B cell (primary cell): ENCODE data around the gene IL12A. TPM values are rescaled to one million over a fixed set of nuclear protein-coding genes. Genes with fewer than 3 reads are reported as not detected.

Source experiments
- ATAC-seq: fragments of 200-7000 bp; cut with Tn5 transposase; one replicate; pipeline ENCODE4 v1.10.0; 2021; ENCODE audit warnings: low read depth, mild to moderate bottlenecking, moderate number of reproducible peaks, moderate library complexity
- CTCF ChIA-PET: fragments of 350-600 bp; sonication (Branson Sonifier 250); formaldehyde crosslinking; loops from one replicate; lab custom pipeline; 2021; ENCODE audit warnings: antibody characterized with exemption, inconsistent platforms; lab: Charles Lee
- POLR2A ChIA-PET: fragments of 350-600 bp; sonication (Branson Sonifier 250); formaldehyde crosslinking; loops from one replicate; lab custom pipeline; 2021; ENCODE audit warnings: antibody characterized with exemption; lab: Charles Lee
- DNase-seq: peaks from one replicate; pipeline ENCODE4 v3.0.0; 2013
- H2AFZ ChIP-seq: 2 replicates; pipeline ENCODE4 v1.6.1; 2012; ENCODE audit warnings: mild to moderate bottlenecking, low read depth, low read length; ENCODE audit not compliant: insufficient read depth, poor library complexity, severe bottlenecking
- H3K27ac ChIP-seq, 2 donors: 1 replicate in 1 of 2; 2 replicates in 1 of 2; pipeline ENCODE4 v1.5.1; 2012 to 2013; ENCODE audit warnings: low read length in 2 of 2, mild to moderate bottlenecking in 2 of 2, moderate library complexity in 1 of 2
- H3K27me3 ChIP-seq, 4 experiments: fragments of 200-600 bp in 1 of 4; sonication (generic) in 1 of 4; replicated peaks in 1 of 4; 1 replicate in 2 of 4; 2 replicates in 2 of 4; pipeline versions ENCODE4 v1.6.1 to v1.7.0; 2013 to 2016; ENCODE audit warnings: low read length in 3 of 4, mild to moderate bottlenecking in 2 of 4, mixed read lengths in 1 of 4, moderate library complexity in 1 of 4; ENCODE audit not compliant: insufficient read depth in 4 of 4, control insufficient read depth in 3 of 4; ENCODE audit errors: control extremely low read depth in 1 of 4
- H3K36me3 ChIP-seq, 2 experiments: replicated peaks in 1 of 2; 1 replicate in 1 of 2; 2 replicates in 1 of 2; pipeline versions ENCODE4 v1.6.1 to v1.7.1; 2013; ENCODE audit warnings: low read length in 1 of 2; ENCODE audit not compliant: insufficient read depth in 2 of 2, control insufficient read depth in 1 of 2; ENCODE audit errors: control extremely low read depth in 1 of 2, extremely low read depth in 1 of 2
- H3K4me1 ChIP-seq, 2 donors: fragments of 200-600 bp in 1 of 2; sonication (generic) in 1 of 2; 1 replicate in 1 of 2; 2 replicates in 1 of 2; pipeline versions ENCODE4 v1.5.1 to v1.6.1; 2013 to 2017; ENCODE audit warnings: low read length in 2 of 2; ENCODE audit not compliant: control insufficient read depth in 2 of 2, insufficient read depth in 2 of 2
- H3K4me2 ChIP-seq: replicated peaks from 2 replicates; pipeline ENCODE3; 2012; ENCODE audit warnings: mild to moderate bottlenecking, low read depth, low read length; ENCODE audit not compliant: poor library complexity, severe bottlenecking
- H3K4me3 ChIP-seq, 5 experiments: fragments of 200-600 bp in 1 of 5; sonication (generic) in 1 of 5; 1 replicate in 3 of 5; 2 replicates in 2 of 5; pipeline versions ENCODE4 v1.5.1 to v1.7.0; 2011 to 2016; ENCODE audit warnings: low read length in 4 of 5, mild to moderate bottlenecking in 4 of 5, low read depth in 2 of 5, control low read depth in 1 of 5, moderate library complexity in 1 of 5; ENCODE audit not compliant: insufficient read depth in 1 of 5; ENCODE audit errors: control extremely low read depth in 1 of 5, extremely low read depth in 1 of 5
- H3K79me2 ChIP-seq: fragments of 200-600 bp; sonication (generic); one replicate; pipeline ENCODE4 v1.6.0; 2016; ENCODE audit warnings: low read length; ENCODE audit not compliant: control insufficient read depth, insufficient read depth
- H3K9ac ChIP-seq: fragments of 200-600 bp; sonication (generic); 2 replicates; pipeline ENCODE4 v1.6.1; 2017; ENCODE audit warnings: mild to moderate bottlenecking, low read length, moderate library complexity
- H3K9me3 ChIP-seq, 3 donors: one replicate each; pipeline versions ENCODE4 v1.6.1 to v1.7.1; 2013; ENCODE audit warnings: low read length in 2 of 3; ENCODE audit not compliant: control insufficient read depth in 2 of 3, insufficient read depth in 1 of 3; ENCODE audit errors: control extremely low read depth in 1 of 3
- H4K20me1 ChIP-seq: 2 replicates; pipeline ENCODE4 v1.6.0; 2012; ENCODE audit warnings: mild to moderate bottlenecking, low read length; ENCODE audit not compliant: insufficient read depth, control insufficient read depth, poor library complexity, severe bottlenecking
- H3K27ac Mint-ChIP-seq: one replicate; pipeline ENCODE4 v1.8.0; 2021; ENCODE audit warnings: mixed read lengths
- H3K27me3 Mint-ChIP-seq: one replicate; pipeline ENCODE4 v1.8.0; 2021; ENCODE audit warnings: mixed read lengths
- H3K4me1 Mint-ChIP-seq: one replicate; pipeline ENCODE4 v1.8.0; 2021; ENCODE audit warnings: mixed read lengths
- H3K4me3 Mint-ChIP-seq: one replicate; pipeline ENCODE4 v1.8.0; 2021; ENCODE audit warnings: mixed read lengths
- H3K9me3 Mint-ChIP-seq: one replicate; pipeline ENCODE4 v1.8.0; 2022; ENCODE audit warnings: mixed read lengths; ENCODE audit not compliant: insufficient read depth
- EZH2 ChIP-seq: IDR thresholded peaks from 2 replicates; pipeline ENCODE4 v1.6.1; 2012; ENCODE audit warnings: borderline replicate concordance, low read depth, mild to moderate bottlenecking, moderate library complexity, low read length; ENCODE audit not compliant: insufficient read depth, poor library complexity, severe bottlenecking
- WGBS: methylation state at CpG from one replicate; pipeline ENCODE4 v1.1.5; 2013; ENCODE audit warnings: missing lambda C conversion rate; ENCODE audit not compliant: insufficient coverage; 5-methylcytosine and 5-hydroxymethylcytosine counted together
- intact Hi-C: fragments of 100-400 bp; cut with micrococcal nuclease; formaldehyde crosslinking; loops from one replicate; pipeline ENCODE4 v1.10.0; 2022
- polyA plus RNA-seq: library from polyadenylated mRNA; depleted of rRNA; stranded (reverse); fragments of >200 nt; gene quantifications from 2 replicates; pipeline ENCODE4 v1.2.3, GENCODE V29; 2012
- total RNA-seq, 2 donors: library from RNA; stranded (reverse); fragments of 120-200 nt in 1 of 2; gene quantifications; 1 replicate in 1 of 2; 2 replicates in 1 of 2; pipeline versions ENCODE4 v1.2.3 to v1.2.4, GENCODE V29; 2013 to 2022
- TF ChIP-seq, protein P1 (sequence below): fragments of 200-600 bp; IDR thresholded peaks from one replicate; pipeline ENCODE4 v1.8.0; 2022; ENCODE audit warnings: antibody characterized with exemption, mild to moderate bottlenecking

IL12A gene
- total and polyA plus RNA-seq, 2 donors (not counting 1 experiment from before 2014, with no cell fraction given), result 6.1 to 9.9 TPM

DNA sequence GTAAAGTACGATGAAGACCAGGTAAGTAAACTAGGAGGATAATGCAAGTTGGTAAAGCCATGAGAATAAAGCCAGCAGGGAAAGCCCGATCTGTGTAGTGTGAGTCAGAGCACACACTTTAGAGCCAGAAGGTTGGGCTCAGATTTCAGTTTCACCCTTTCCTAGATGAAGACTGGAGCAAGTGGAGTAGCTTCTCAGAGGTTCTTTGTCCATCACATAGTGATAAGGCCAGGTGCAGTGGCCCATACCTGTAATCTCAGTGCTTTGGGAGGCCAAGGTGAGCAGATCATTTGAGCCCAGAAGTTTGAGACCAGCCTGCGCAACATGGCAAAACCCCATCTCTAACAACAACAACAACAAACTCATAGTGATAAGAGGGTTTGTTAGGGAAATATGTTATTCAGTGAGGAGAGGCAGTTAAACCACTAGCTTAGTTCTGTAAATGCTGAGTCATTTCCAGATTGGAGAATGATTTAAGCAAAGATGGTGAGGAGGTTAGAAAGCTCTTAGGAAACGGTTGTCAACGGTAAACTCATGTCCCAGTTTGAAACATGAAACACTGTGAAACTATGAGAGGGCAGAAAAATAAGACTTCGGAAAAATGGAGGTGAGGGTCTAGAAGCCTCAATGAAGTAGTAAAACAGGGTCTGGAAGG, 39.0 kb downstream of the IL12A start:
- intact Hi-C loops, result no loop called here
- POLR2A ChIA-PET, result no interaction called here
- H3K4me3 ChIP-seq, result no peak overlapping the region

GRCh38 chr3:160035757-160036156, 47.1 kb downstream of the IL12A start:
- Mint-ChIP-seq H3K27ac (no peak overlapping the region), H3K4me3 (no peak overlapping the region), H3K9me3 (no peaks in the 10 kb centered on the region), H3K4me1 (peaks cover 7% of the 10 kb centered on the region), H3K27me3 (peaks cover 24% of the 10 kb centered on the region)
- intact Hi-C loops, result no loop called here
- TF ChIP-seq, protein P1, sequence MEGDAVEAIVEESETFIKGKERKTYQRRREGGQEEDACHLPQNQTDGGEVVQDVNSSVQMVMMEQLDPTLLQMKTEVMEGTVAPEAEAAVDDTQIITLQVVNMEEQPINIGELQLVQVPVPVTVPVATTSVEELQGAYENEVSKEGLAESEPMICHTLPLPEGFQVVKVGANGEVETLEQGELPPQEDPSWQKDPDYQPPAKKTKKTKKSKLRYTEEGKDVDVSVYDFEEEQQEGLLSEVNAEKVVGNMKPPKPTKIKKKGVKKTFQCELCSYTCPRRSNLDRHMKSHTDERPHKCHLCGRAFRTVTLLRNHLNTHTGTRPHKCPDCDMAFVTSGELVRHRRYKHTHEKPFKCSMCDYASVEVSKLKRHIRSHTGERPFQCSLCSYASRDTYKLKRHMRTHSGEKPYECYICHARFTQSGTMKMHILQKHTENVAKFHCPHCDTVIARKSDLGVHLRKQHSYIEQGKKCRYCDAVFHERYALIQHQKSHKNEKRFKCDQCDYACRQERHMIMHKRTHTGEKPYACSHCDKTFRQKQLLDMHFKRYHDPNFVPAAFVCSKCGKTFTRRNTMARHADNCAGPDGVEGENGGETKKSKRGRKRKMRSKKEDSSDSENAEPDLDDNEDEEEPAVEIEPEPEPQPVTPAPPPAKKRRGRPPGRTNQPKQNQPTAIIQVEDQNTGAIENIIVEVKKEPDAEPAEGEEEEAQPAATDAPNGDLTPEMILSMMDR, result no peak
- no peak for TF ChIP-seq EZH2
- no peak overlapping the region for H3K4me2 ChIP-seq
- ChIA-PET POLR2A (no interaction called here), CTCF (interaction anchor here (0.7 to 1.1 kb wide), 3 partner anchors 28 to 378 kb away, joined by 3 read pairs; no protein-coding TSS in a partner anchor)
- H3K9me3 ChIP-seq, result peaks cover 0 to 5% (median 0%) of the 10 kb centered on the region in 3 donors
- ATAC-seq (no peak), DNase-seq (no peak)
- H3K27me3 ChIP-seq, result peaks cover 0 to 26% (median 16%) of the 10 kb centered on the region in 4 experiments
- no peak overlapping the region for H3K27ac ChIP-seq
- H3K9ac ChIP-seq, result no peak overlapping the region
- H3K4me1 ChIP-seq, result peaks cover 7 to 9% of the 10 kb centered on the region in 2 donors
- no peaks in the 10 kb centered on the region for H3K36me3 ChIP-seq
- H3K79me2 ChIP-seq, result no peaks in the 10 kb centered on the region
- H2AFZ ChIP-seq, result no peak overlapping the region
- no peaks in the 10 kb centered on the region for H4K20me1 ChIP-seq
- H3K4me3 ChIP-seq, result no peak overlapping the region
- WGBS, result no CpG with 5 or more reads among the region's 1 CpG

More for the DNA sequence above, 39.0 kb downstream of the IL12A start:
- no peaks in the 10 kb centered on the region for H3K27me3 ChIP-seq
- no peak overlapping the region for H3K4me2 ChIP-seq
- H3K27ac ChIP-seq, result no peak overlapping the region
- TF ChIP-seq, protein P1, result no peak
- TF ChIP-seq EZH2, result no peak
- H4K20me1 ChIP-seq, result no peaks in the 10 kb centered on the region
- H3K27me3 Mint-ChIP-seq, result no peaks in the 10 kb centered on the region
- peak overlapping the region; percentile 47 for H2AFZ ChIP-seq
- DNase-seq, result no peak
- CTCF ChIA-PET, result interaction anchor here (1.1 to 1.5 kb wide), 2 partner anchors 20 to 141 kb away, joined by 3 to 4 read pairs; no protein-coding TSS in a partner anchor
- no peak for ATAC-seq
- H3K27ac Mint-ChIP-seq, result no peak overlapping the region
- no peaks in the 10 kb centered on the region for H3K36me3 ChIP-seq
- H3K4me3 Mint-ChIP-seq, result no peak overlapping the region
- H3K4me1 Mint-ChIP-seq, result no peaks in the 10 kb centered on the region
- 24% methylated on average over 5 of the region's 6 CpGs for WGBS
- no peaks in the 10 kb centered on the region for H3K9me3 ChIP-seq
- no peaks in the 10 kb centered on the region for H3K79me2 ChIP-seq
- H3K9ac ChIP-seq, result no peak overlapping the region
- no peaks in the 10 kb centered on the region for H3K9me3 Mint-ChIP-seq
- H3K4me1 ChIP-seq, result no peaks in the 10 kb centered on the region
